ENCODE results near the gene ZNF786. TPM values are rescaled to one million over a fixed set of nuclear protein-coding genes. Genes with fewer than 3 reads are reported as not detected.
"Not testable (repeated sequence)": the region's sequence is repeated elsewhere in the genome, so short reads cannot be mapped to it uniquely, and the experiment has no call there.

The ZNF786 gene
- total RNA-seq, 1 experiment from 2014 or later: 8.5 TPM

DNA sequence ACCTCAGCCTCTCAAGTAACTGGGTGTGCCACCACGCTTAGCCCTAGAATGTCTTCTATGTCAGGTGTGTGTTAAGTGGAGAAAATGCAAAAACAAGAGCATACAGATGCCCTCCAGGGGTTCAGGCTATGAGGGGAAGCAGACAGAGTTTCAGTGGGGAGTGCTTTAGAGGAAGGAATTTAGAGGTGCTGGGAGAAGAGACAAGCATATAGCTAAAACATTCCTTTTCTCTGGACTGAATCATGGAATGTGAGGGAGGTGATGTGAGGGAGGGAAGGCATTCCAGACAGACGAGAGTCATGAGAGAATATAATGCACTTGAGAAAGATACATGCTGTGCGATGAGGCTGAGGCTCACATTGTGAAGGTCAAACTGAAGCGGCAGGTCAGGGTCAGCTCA, 6.6 kb upstream of the ZNF786 start:
- no peak for ATAC-seq
- Histone ChIP-seq H3K27me3 (ENCODE audit: insufficient read depth, low read length) (no peaks in the 10 kb centered on the region), H3K4me3 (replicated peaks in 1 of 2; ENCODE audit: low read depth in 1 of 2, low read length in 2 of 2) (no peak overlapping the region), H4K20me1 (ENCODE audit: insufficient read depth) (no peaks in the 10 kb centered on the region), H3K36me3 (ENCODE audit: control insufficient read depth in 1 of 2, insufficient read depth in 2 of 2, low read length in 2 of 2) (no peaks in the 10 kb centered on the region), H3K9ac (ENCODE audit: low read length) (no peak overlapping the region), H2AFZ (ENCODE audit: low read depth, low read length, poor library complexity, severe bottlenecking) (no peak overlapping the region), H3K9me3 (ENCODE audit: control insufficient read depth in 1 of 2, insufficient read depth in 1 of 2, low read depth in 1 of 2, low read length in 2 of 2) (no peaks in the 10 kb centered on the region), H3K9me2 (ENCODE audit: insufficient read depth) (no peaks in the 10 kb centered on the region), H3K4me1 (ENCODE audit: control insufficient read depth in 1 of 2, insufficient read depth in 2 of 2, low read length in 2 of 2) (peaks cover 0 to 5% of the 10 kb centered on the region in 2 experiments; a peak in 1 of 4 replicates), H3K4me2 (ENCODE audit: low read length) (no peak overlapping the region), H3K27ac (ENCODE audit: low read depth, low read length) (no peak overlapping the region), H3K79me2 (ENCODE audit: insufficient read depth, low read length) (no peaks in the 10 kb centered on the region)
- BruUV-seq (replicated peaks): no TSS peak
- ChIA-PET POLR2A (no interaction called here), CTCF (no interaction called here), RAD21 (ENCODE audit: low non-redundant PET in 1 of 2, low total read pairs in 2 of 2, uncharacterized antibody in 2 of 2, unreplicated experiment in 2 of 2) (interaction anchor here in 1 of 2 experiments (0.5 kb wide), 1 partner anchor 14 kb away, joined by 5 read pairs; no protein-coding TSS in a partner anchor)
- TF ChIP-seq SP1 (IDR thresholded peaks at IDR 0.05; ENCODE audit: low read depth) (no peak), TCF7L2 (IDR thresholded peaks at IDR 0.05; ENCODE audit: borderline replicate concordance, extremely low read depth, insufficient read depth, insufficient read length) (no peak), RAD21 (IDR thresholded peaks at IDR 0.05; ENCODE audit: low read depth) (no peak), ZNF274 (IDR thresholded peaks at IDR 0.05; ENCODE audit: low read depth, low read length) (no peak)
- no peak for DNase-seq (ENCODE audit: low read depth, low spot score)
- intact Hi-C loops (cut with micrococcal nuclease): no loop called here

DNA sequence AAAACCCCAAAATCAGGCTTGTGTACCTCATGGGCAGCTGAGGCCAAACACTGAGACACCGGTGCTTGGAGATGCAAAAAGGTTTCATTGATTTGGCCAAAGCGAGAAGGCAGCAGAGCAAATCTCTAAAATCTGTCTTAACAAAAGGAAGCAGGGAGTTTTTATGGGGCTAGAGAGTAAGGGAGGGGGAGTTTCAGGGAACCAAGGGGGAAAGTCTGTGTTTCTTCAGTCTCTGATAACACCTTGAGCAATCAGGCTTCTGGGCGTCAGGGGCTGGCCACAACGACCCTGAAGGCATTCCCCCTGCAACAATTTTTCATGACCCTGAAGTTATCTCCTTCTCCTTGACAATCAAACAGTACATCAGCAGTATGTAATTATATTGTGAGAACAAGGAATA, 2.7 kb upstream of the ZNF786 start:
- CTCF ChIA-PET: no interaction called here
- H3K79me2 ChIP-seq (ENCODE audit: insufficient read depth, low read length): peaks cover 22% of the 10 kb centered on the region
- H4K20me1 ChIP-seq (ENCODE audit: insufficient read depth): no peaks in the 10 kb centered on the region
- no peak overlapping the region for H3K9ac ChIP-seq (ENCODE audit: low read length)
- BruUV-seq (replicated peaks): no TSS peak
- H3K27ac ChIP-seq (ENCODE audit: low read depth, low read length): no peak overlapping the region
- H3K4me3 ChIP-seq (replicated peaks in 1 of 2; ENCODE audit: low read depth in 1 of 2, low read length in 2 of 2): no peak overlapping the region
- H3K27me3 ChIP-seq (ENCODE audit: insufficient read depth, low read length): no peaks in the 10 kb centered on the region
- no peak for DNase-seq (ENCODE audit: low read depth, low spot score)
- no peaks in the 10 kb centered on the region for H3K36me3 ChIP-seq (ENCODE audit: control insufficient read depth in 1 of 2, insufficient read depth in 2 of 2, low read length in 2 of 2)
- POLR2A ChIA-PET: no interaction called here
- no peak for ATAC-seq
- TF ChIP-seq, protein P1, sequence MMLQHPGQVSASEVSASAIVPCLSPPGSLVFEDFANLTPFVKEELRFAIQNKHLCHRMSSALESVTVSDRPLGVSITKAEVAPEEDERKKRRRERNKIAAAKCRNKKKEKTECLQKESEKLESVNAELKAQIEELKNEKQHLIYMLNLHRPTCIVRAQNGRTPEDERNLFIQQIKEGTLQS (IDR thresholded peaks at IDR 0.05): no peak
- H2AFZ ChIP-seq (ENCODE audit: low read depth, low read length, poor library complexity, severe bottlenecking): no peak overlapping the region
- intact Hi-C loops (cut with micrococcal nuclease): no loop called here
- no peaks in the 10 kb centered on the region for H3K9me2 ChIP-seq (ENCODE audit: insufficient read depth)
- H3K4me2 ChIP-seq (ENCODE audit: low read length): no peak overlapping the region
- RAD21 ChIA-PET (ENCODE audit: low non-redundant PET in 1 of 2, low total read pairs in 2 of 2, uncharacterized antibody in 2 of 2, unreplicated experiment in 2 of 2): interaction anchor here in 1 of 2 experiments (0.6 kb wide), 1 partner anchor 198 kb away, joined by 6 read pairs; no protein-coding TSS in a partner anchor
- peaks cover 2 to 22% of the 10 kb centered on the region in 2 experiments; a peak in 1 of 4 replicates for H3K4me1 ChIP-seq (ENCODE audit: control insufficient read depth in 1 of 2, insufficient read depth in 2 of 2, low read length in 2 of 2)
- H3K9me3 ChIP-seq (ENCODE audit: control insufficient read depth in 1 of 2, insufficient read depth in 1 of 2, low read depth in 1 of 2, low read length in 2 of 2): no peaks in the 10 kb centered on the region

DNA sequence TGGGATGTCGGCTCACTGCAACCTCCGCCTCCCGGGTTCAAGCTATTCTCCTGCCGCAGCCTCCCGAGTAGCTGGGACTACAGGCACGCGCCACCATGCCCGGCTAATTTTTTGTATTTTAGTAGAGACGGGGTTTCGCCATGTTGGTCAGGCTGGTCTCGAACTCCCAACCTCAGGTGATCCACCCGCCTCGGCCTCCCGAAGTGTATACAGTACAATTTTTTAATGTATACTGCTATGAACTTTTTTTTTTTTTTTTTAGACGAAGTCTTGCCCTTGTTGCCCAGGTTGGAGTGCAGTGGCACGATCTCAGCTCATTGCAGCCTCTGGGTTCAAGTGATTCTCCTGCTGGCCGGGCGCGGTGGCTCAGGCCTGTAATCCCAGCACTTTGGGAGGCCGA, 1.7 kb upstream of the ZNF786 start:
- H4K20me1 ChIP-seq (ENCODE audit: insufficient read depth); H3K9me2 ChIP-seq (ENCODE audit: insufficient read depth); intact Hi-C loops (cut with micrococcal nuclease); H3K9me3 ChIP-seq (ENCODE audit: control insufficient read depth in 1 of 2, insufficient read depth in 1 of 2, low read depth in 1 of 2, low read length in 2 of 2); DNase-seq (ENCODE audit: low read depth, low spot score); RAD21 ChIA-PET (ENCODE audit: low non-redundant PET in 1 of 2, low total read pairs in 2 of 2, uncharacterized antibody in 2 of 2, unreplicated experiment in 2 of 2); H3K4me2 ChIP-seq (ENCODE audit: low read length); BruUV-seq (replicated peaks); H3K4me3 ChIP-seq (replicated peaks in 1 of 2; ENCODE audit: low read depth in 1 of 2, low read length in 2 of 2); H3K9ac ChIP-seq (ENCODE audit: low read length); POLR2A ChIA-PET; H3K27me3 ChIP-seq (ENCODE audit: insufficient read depth, low read length); H2AFZ ChIP-seq (ENCODE audit: low read depth, low read length, poor library complexity, severe bottlenecking); ATAC-seq; H3K36me3 ChIP-seq (ENCODE audit: control insufficient read depth in 1 of 2, insufficient read depth in 2 of 2, low read length in 2 of 2); H3K27ac ChIP-seq (ENCODE audit: low read depth, low read length): not testable (repeated sequence)
- peaks cover 2 to 22% of the 10 kb centered on the region in 2 experiments; a peak in 1 of 4 replicates for H3K4me1 ChIP-seq (ENCODE audit: control insufficient read depth in 1 of 2, insufficient read depth in 2 of 2, low read length in 2 of 2)
- H3K79me2 ChIP-seq (ENCODE audit: insufficient read depth, low read length): peaks cover 30% of the 10 kb centered on the region
- CTCF ChIA-PET: interaction anchor here (0.6 kb wide), 1 partner anchor 17 kb away, joined by 4 read pairs; no protein-coding TSS in a partner anchor

All from HCT116 (cell line).